RWPE2 (cell line): ENCODE data around the gene SLC17A9.

Experiments
- ATAC-seq: fragments of 200-7000 bp; cut with Tn5 transposase; 3 replicates; pipeline ENCODE4 v1.9.1; 2021; ENCODE audit warnings: low read depth
- DNase-seq: peaks from one replicate; pipeline ENCODE4 v3.0.0-alpha.2; 2020; ENCODE audit warnings: low spot score
- H3K27ac ChIP-seq: fragments of 450-650 bp; 2 replicates; pipeline ENCODE4 v1.5.1; 2017; ENCODE audit warnings: mild to moderate bottlenecking; ENCODE audit not compliant: poor library complexity, severe bottlenecking
- H3K27me3 ChIP-seq: fragments of 250-450 bp; sonication (Bioruptor Pico); 2 replicates; pipeline ENCODE4 v1.5.1; 2021; ENCODE audit warnings: mild to moderate bottlenecking, moderate library complexity; ENCODE audit not compliant: insufficient read depth, poor library complexity, severe bottlenecking
- H3K36me3 ChIP-seq: fragments of 250-450 bp; sonication (Bioruptor Pico); 2 replicates; pipeline ENCODE4 v1.5.1; 2020; ENCODE audit warnings: low read depth, mild to moderate bottlenecking, moderate library complexity
- H3K4me1 ChIP-seq: fragments of 250-450 bp; sonication (Bioruptor Pico); 2 replicates; pipeline ENCODE4 v1.5.1; 2021; ENCODE audit warnings: mild to moderate bottlenecking, moderate library complexity; ENCODE audit not compliant: insufficient read depth, poor library complexity, severe bottlenecking
- H3K4me3 ChIP-seq: fragments of 250-450 bp; sonication (Bioruptor Pico); 2 replicates; pipeline ENCODE4 v1.5.1; 2021; ENCODE audit warnings: mild to moderate bottlenecking, moderate library complexity; ENCODE audit not compliant: severe bottlenecking
- H3K9me3 ChIP-seq: fragments of 250-450 bp; sonication (Bioruptor Pico); 2 replicates; pipeline ENCODE4 v1.5.1; 2021; ENCODE audit warnings: mild to moderate bottlenecking, moderate library complexity; ENCODE audit not compliant: severe bottlenecking
- TF ChIP-seq, protein P1 (sequence below): fragments of 450-650 bp; IDR thresholded peaks from one replicate; pipeline ENCODE4 v1.5.1; 2017; ENCODE audit warnings: mild to moderate bottlenecking, moderate library complexity; ENCODE audit not compliant: poor library complexity, severe bottlenecking

SLC17A9 gene

DNA sequence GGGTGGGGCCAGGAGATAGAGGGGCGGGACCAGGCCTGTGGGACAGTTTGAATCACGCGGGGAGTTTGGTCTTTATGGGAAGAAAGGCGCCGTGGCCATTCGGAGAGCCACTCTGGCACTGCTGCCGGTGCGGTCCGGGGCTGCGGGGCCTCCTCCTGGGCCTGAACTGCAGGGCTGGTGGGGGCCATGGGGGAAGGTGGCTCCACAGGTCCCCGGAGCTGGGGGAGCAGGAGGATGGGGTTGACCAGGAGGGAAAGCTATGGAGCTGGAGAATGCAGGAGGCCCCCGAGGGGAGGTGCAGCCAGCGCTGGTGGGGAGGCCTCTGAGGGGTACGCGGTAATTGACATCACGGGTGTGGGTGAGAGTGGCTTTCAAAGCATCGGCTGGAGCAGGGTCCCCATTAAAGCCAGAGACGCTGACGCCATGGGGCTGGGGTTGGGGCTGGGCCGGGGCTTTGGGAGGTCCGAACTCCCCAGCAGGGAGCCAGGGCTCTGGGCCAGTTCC is 56.1 kb downstream of the SLC17A9 start:
- no peak overlapping the region for H3K4me3 ChIP-seq
- no peak overlapping the region for H3K27ac ChIP-seq
- no peaks in the 10 kb centered on the region for H3K36me3 ChIP-seq
- ATAC-seq (peak; percentile 11), DNase-seq (no peak)
- TF ChIP-seq, protein P1, sequence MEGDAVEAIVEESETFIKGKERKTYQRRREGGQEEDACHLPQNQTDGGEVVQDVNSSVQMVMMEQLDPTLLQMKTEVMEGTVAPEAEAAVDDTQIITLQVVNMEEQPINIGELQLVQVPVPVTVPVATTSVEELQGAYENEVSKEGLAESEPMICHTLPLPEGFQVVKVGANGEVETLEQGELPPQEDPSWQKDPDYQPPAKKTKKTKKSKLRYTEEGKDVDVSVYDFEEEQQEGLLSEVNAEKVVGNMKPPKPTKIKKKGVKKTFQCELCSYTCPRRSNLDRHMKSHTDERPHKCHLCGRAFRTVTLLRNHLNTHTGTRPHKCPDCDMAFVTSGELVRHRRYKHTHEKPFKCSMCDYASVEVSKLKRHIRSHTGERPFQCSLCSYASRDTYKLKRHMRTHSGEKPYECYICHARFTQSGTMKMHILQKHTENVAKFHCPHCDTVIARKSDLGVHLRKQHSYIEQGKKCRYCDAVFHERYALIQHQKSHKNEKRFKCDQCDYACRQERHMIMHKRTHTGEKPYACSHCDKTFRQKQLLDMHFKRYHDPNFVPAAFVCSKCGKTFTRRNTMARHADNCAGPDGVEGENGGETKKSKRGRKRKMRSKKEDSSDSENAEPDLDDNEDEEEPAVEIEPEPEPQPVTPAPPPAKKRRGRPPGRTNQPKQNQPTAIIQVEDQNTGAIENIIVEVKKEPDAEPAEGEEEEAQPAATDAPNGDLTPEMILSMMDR = no peak
- H3K4me1 ChIP-seq = no peaks in the 10 kb centered on the region
- H3K9me3 ChIP-seq = peaks cover 10% of the 10 kb centered on the region
- peaks cover 98% of the 10 kb centered on the region for H3K27me3 ChIP-seq

DNA sequence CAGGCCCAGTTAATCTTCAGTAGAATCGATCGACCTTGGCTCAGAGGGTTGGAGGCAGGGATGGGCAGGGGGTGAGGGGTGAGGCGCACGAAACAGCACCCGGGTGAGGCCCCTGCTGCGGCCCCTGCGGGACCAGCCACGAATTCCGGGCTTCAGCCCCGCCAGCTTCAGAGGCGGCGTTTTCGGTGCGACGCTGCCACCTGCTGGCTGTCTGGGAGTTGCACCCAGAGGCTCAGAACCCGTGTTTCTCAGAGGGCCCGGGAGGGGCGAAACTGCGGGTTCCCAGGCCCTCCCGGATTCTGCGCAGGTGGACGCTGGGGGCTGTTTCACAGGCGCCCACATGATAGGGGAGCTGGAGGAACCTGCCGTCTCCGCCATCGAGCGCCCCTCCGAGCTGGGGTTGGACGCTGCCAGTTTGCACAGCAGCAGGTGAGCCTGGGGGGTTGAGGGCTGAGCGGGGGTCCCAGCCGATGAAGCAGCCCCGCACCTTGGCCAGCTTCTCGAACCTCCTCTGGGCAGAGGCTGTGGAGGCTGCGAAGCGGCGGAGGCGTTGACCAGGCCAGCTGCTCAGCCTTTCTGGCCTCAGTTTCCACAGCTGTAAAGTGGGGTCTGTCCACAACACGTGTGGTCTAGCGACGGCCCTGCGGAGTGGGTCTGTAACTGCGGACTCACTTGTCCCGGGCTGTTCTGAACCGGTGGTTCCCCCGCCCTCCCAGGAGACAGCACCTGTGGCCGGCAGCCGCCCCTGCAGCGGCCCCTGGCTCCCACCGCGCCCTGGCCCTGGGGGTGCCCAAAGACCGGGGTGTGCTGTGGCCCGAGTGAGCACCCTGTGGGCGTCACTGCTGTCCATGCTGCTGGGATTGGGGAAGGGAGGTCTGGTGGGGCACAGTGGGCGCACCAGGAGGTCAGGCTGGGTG is 56.8 kb downstream of the SLC17A9 start:
- ATAC-seq = peak; percentile 72
- H3K36me3 ChIP-seq = no peaks in the 10 kb centered on the region
- H3K4me1 ChIP-seq = no peaks in the 10 kb centered on the region
- H3K27ac ChIP-seq = no peak overlapping the region
- H3K9me3 ChIP-seq = peaks cover 11% of the 10 kb centered on the region
- TF ChIP-seq, protein P1 = peak; percentile 100
- no peak for DNase-seq
- H3K27me3 ChIP-seq = peaks cover 98% of the 10 kb centered on the region
- H3K4me3 ChIP-seq = no peak overlapping the region

DNA sequence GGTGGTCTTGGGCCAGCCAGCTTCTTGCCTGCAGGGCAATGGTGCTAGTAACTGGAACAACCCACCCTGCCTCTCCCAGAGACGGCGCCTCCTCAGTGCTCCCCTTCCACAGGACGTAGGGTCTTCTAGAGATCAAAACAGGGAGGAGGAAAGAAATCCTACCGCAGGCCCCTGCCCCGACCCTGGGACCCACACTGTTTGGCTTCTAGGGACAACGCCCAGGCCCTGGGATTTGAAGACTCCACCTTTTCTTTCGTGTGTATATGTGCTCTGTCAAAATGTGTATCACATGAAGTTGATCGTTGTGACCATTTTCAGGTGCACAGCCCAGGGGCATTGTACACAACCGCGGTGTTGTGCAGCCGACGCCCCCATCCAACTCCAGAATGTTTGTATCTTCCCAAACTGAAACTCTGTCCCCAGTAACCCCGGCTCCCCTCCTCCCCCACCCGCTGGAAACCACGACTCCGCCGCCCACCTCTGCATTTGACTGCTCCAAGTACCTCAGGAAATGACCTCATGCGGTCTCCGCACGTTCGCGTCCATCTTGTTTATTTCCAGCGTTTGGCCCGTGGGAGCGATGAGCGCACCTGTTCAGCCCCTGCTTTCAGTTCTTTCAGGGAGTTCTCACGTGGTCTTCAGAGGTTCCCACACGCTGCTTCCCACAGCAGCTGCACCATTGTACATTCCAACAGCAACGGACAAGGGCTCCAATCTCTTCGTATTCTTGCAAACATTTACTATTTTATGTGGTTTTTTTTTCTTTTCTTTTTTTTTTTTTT is 57.7 kb downstream of the SLC17A9 start:
- TF ChIP-seq, protein P1 = no peak
- DNase-seq (no peak), ATAC-seq (no peak)
- Histone ChIP-seq H3K27ac (no peak overlapping the region), H3K9me3 (peaks cover 11% of the 10 kb centered on the region), H3K4me3 (no peak overlapping the region), H3K27me3 (peaks cover 98% of the 10 kb centered on the region), H3K4me1 (no peaks in the 10 kb centered on the region), H3K36me3 (no peaks in the 10 kb centered on the region)

DNA sequence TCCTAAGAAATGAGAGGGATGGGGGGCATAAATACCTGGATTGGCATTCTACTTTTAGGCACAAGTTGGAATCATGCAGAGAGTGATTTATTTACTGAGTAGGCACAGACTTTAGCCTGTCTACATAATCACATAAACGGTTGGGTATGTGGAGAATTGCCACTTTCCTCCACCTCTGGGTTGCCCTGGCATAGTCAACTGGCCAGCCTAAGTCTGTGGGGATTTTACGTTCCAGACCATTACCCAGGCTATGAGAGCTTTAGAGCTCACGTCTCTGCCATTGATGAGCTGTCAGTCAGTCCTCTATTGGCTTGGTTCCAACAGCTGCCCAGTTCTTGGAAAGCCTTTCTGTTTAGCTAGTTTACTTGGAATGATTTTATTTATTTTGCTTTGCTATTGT is 59.3 kb downstream of the SLC17A9 start:
- TF ChIP-seq, protein P1 = no peak
- H3K27ac ChIP-seq = no peak overlapping the region
- no peak overlapping the region for H3K4me3 ChIP-seq
- peaks cover 100% of the 10 kb centered on the region for H3K27me3 ChIP-seq
- H3K4me1 ChIP-seq = no peaks in the 10 kb centered on the region
- ATAC-seq (0 out of 3 replicates have a peak, but pooled peaks have one; percentile 2), DNase-seq (no peak)
- peaks cover 11% of the 10 kb centered on the region for H3K9me3 ChIP-seq
- H3K36me3 ChIP-seq = no peaks in the 10 kb centered on the region
